H1 (cell line): ENCODE results near the gene GPER1. TPM values are rescaled to one million over a fixed set of nuclear protein-coding genes. Genes with fewer than 3 reads are reported as not detected.
A peak's percentile ranks its signal among the peaks of the same experiment; 100 is the strongest.

Experiments used
- ATF3 ChIP-seq: IDR thresholded peaks from 2 replicates; pipeline ENCODE4 v1.6.1; 2011; ENCODE audit warnings: low read depth, mild to moderate bottlenecking, low read length; ENCODE audit not compliant: insufficient read depth
- BCL11A ChIP-seq, 2 experiments: IDR thresholded peaks; one replicate each; pipeline ENCODE4 v1.6.1; 2011; ENCODE audit warnings: low read depth in 2 of 2, low read length in 2 of 2, mild to moderate bottlenecking in 2 of 2
- BRCA1 ChIP-seq: IDR thresholded peaks from 2 replicates; pipeline ENCODE4 v1.6.1; 2012; ENCODE audit warnings: low read depth, low read length, improper control_type of control experiment
- CHD7 ChIP-seq: fragments of 300-600 bp; sonication (generic); IDR thresholded peaks from 2 replicates; pipeline ENCODE4 v1.7.1; 2012; ENCODE audit warnings: low read length, moderate library complexity, mild to moderate bottlenecking, inconsistent platforms; ENCODE audit not compliant: insufficient replicate concordance
- CREB1 ChIP-seq: IDR thresholded peaks from 2 replicates; pipeline ENCODE4 v1.6.1; 2012; ENCODE audit warnings: inconsistent platforms
- E2F6 ChIP-seq: IDR thresholded peaks from 2 replicates; pipeline ENCODE4 v1.6.1; 2012; ENCODE audit warnings: inconsistent platforms
- HDAC2 ChIP-seq, 2 experiments: fragments of 300-600 bp in 1 of 2; sonication (generic) in 1 of 2; IDR thresholded peaks; 2 replicates each; pipeline ENCODE4 v1.6.1; 2011 to 2012; ENCODE audit warnings: low read depth in 2 of 2, low read length in 2 of 2, mild to moderate bottlenecking in 2 of 2, moderate library complexity in 2 of 2, borderline replicate concordance in 1 of 2, inconsistent platforms in 1 of 2
- JUN ChIP-seq: IDR thresholded peaks from 2 replicates; pipeline ENCODE4 v1.6.1; 2011; ENCODE audit warnings: low read depth, mild to moderate bottlenecking, improper control_type of control experiment, low read length
- NRF1 ChIP-seq: IDR thresholded peaks from 2 replicates; pipeline ENCODE4 v1.6.1; 2011; ENCODE audit warnings: mild to moderate bottlenecking, low read depth, low read length, improper control_type of control experiment
- TBP ChIP-seq: IDR thresholded peaks from 2 replicates; pipeline ENCODE4 v1.6.1; 2011; ENCODE audit warnings: low read depth, low read length, improper control_type of control experiment
- ZNF274 ChIP-seq: IDR thresholded peaks from 2 replicates; pipeline ENCODE4 v1.7.0; 2012; ENCODE audit warnings: low read length, borderline replicate concordance; ENCODE audit errors: extremely low read depth
- polyA plus RNA-seq, 7 experiments: library from polyadenylated mRNA; depleted of rRNA in 3 of 7; stranded (reverse) in 5 of 7; unstranded in 2 of 7; fragments of >200 nt in 5 of 7; fragments of 200-250 nt in 2 of 7; gene quantifications; 1 replicate in 5 of 7; 2 replicates in 1 of 7; 4 replicates in 1 of 7; pipeline versions ENCODE4 v1.2.1 to v1.2.3, GENCODE V29; 2011 to 2013; ENCODE audit warnings: missing spikeins in 2 of 7, mixed read lengths in 2 of 7
- total RNA-seq: library from RNA; stranded (reverse); fragmentation: NEBNext Ultra II Directional; extraction: Animal tissue kit (Norgen Biotek cat#: 25700); gene quantifications from 2 replicates; pipeline ENCODE4 v1.2.1, GENCODE V29; 2021

Gene GPER1
- total and polyA plus RNA-seq, 2 of the 8 experiments (the other 6 are each of a cell fraction or from before 2014, with no cell fraction given) = 0.24 to 0.47 TPM

GRCh38 chr7:1123715-1124114, 35.8 kb downstream of the GPER1 start (continued):
- no peak for TF ChIP-seq CHD7
- TF ChIP-seq BRCA1 = no peak
- TF ChIP-seq TBP = peak; percentile 89
- TF ChIP-seq CREB1 = no peak
- peak; percentile 32; the same call in 1 of the 2 replicates for TF ChIP-seq E2F6
- TF ChIP-seq JUN = no peak
- no peak for TF ChIP-seq NRF1
- no peak for TF ChIP-seq ZNF274
- no peak for TF ChIP-seq ATF3
- TF ChIP-seq BCL11A (IDR thresholded peaks at IDR 0.05; ENCODE audit: low read depth in 2 of 2, low read length in 2 of 2) = no peak
- no peak for TF ChIP-seq HDAC2 (IDR thresholded peaks at IDR 0.05; ENCODE audit: borderline replicate concordance in 1 of 2, low read depth in 2 of 2, low read length in 2 of 2)
